Nephron progenitor cell (in vitro differentiated cells): ENCODE data around the gene ALDH1A2.

Experiments
- DNase-seq: peaks from one replicate; pipeline ENCODE4 v3.0.0; 2021
- H3K27ac Mint-ChIP-seq: 2 replicates; pipeline ENCODE4 v1.8.0; 2021; ENCODE audit warnings: mild to moderate bottlenecking, moderate library complexity, mixed read lengths
- H3K27me3 Mint-ChIP-seq: 2 replicates; pipeline ENCODE4 v1.8.0; 2021; ENCODE audit warnings: mild to moderate bottlenecking, low read depth, mixed read lengths; ENCODE audit not compliant: poor library complexity
- H3K36me3 Mint-ChIP-seq: 2 replicates; pipeline ENCODE4 v1.8.0; 2021; ENCODE audit warnings: low read depth, mixed read lengths
- H3K4me1 Mint-ChIP-seq: 2 replicates; pipeline ENCODE4 v1.8.0; 2021; ENCODE audit warnings: mixed read lengths
- H3K4me3 Mint-ChIP-seq: 2 replicates; pipeline ENCODE4 v1.8.0; 2021; ENCODE audit warnings: mild to moderate bottlenecking, moderate library complexity, mixed read lengths
- H3K9me3 Mint-ChIP-seq: 2 replicates; pipeline ENCODE4 v1.8.0; 2021; ENCODE audit warnings: mild to moderate bottlenecking, moderate library complexity, mixed read lengths
- TF ChIP-seq, protein P1 (sequence below): fragments of 200-600 bp; sonication (generic); IDR thresholded peaks from 2 replicates; pipeline ENCODE4 v1.5.0; 2021; ENCODE audit warnings: antibody characterized with exemption

The ALDH1A2 gene

DNA sequence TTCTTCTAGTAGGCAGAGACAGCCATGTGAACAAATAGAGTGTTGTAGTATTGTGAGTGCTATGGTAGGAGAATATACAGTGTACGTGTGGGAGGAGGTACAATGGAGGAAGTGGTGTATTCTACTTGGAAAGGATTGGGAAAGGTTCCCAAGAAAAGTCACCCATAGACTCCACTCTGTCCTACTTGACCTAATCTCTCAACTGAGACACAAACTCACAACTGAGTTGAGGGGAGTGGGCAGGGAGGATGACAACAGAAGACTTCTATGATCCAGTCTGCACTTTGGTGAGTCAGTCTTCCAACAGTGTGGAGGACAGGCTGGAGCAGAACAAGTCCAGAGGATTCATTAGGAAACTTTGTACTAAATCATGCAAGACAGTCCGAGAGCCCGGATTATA, 43.9 kb upstream of the ALDH1A2 start:
- DNase-seq, result no peak
- Mint-ChIP-seq H3K9me3 (peaks cover 4% of the 10 kb centered on the region), H3K27ac (no peak overlapping the region), H3K4me3 (no peak overlapping the region), H3K4me1 (peaks cover 3% of the 10 kb centered on the region), H3K36me3 (no peaks in the 10 kb centered on the region), H3K27me3 (no peaks in the 10 kb centered on the region)
- TF ChIP-seq, protein P1, sequence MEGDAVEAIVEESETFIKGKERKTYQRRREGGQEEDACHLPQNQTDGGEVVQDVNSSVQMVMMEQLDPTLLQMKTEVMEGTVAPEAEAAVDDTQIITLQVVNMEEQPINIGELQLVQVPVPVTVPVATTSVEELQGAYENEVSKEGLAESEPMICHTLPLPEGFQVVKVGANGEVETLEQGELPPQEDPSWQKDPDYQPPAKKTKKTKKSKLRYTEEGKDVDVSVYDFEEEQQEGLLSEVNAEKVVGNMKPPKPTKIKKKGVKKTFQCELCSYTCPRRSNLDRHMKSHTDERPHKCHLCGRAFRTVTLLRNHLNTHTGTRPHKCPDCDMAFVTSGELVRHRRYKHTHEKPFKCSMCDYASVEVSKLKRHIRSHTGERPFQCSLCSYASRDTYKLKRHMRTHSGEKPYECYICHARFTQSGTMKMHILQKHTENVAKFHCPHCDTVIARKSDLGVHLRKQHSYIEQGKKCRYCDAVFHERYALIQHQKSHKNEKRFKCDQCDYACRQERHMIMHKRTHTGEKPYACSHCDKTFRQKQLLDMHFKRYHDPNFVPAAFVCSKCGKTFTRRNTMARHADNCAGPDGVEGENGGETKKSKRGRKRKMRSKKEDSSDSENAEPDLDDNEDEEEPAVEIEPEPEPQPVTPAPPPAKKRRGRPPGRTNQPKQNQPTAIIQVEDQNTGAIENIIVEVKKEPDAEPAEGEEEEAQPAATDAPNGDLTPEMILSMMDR, result no peak

DNA sequence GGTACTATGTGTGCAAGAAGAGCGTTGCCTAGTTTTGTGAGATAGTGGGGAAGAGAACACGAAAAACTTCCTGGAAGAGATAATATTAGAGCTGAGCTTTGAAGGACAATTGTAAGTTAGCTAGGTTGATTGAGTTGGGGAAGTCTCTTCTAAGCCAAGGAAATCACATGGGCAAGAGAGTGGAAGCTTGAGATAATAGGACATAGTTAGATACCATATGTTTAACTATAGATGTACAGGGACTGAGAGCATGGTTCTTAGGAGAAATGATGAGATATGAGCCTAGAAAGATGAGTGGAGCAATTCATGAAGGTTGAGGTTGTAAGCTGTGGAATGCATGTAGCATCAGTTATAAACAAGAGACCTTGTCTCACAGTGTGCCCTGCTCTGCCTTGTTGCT, 42.6 kb upstream of the ALDH1A2 start:
- TF ChIP-seq, protein P1, result no peak
- Mint-ChIP-seq H3K36me3 (no peaks in the 10 kb centered on the region), H3K9me3 (peaks cover 2% of the 10 kb centered on the region), H3K4me3 (no peak overlapping the region), H3K27ac (no peak overlapping the region), H3K4me1 (peaks cover 2% of the 10 kb centered on the region), H3K27me3 (no peaks in the 10 kb centered on the region)
- no peak for DNase-seq

DNA sequence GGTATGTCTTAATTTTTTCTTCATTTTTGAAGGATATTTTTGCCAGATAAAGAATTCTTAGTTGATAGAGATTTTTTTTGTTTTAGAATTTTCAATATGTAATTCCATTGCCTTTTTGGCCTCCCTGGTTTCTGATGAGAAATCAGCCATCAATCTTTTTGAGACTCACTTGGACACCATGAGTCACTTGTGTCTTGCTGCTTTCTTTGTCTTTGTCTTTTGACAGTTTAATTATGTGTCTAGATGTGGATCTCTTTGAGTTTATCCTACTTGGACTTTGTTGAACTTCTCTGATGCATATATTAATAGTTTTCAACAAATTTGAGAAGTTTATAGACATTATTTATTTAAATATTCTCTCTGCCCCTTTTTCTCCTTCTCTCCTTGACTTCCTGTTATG, 38.0 kb upstream of the ALDH1A2 start:
- H3K27ac Mint-ChIP-seq, result no peak overlapping the region
- no peak overlapping the region for H3K4me3 Mint-ChIP-seq
- no peaks in the 10 kb centered on the region for H3K4me1 Mint-ChIP-seq
- no peaks in the 10 kb centered on the region for H3K36me3 Mint-ChIP-seq
- DNase-seq, result no peak
- H3K27me3 Mint-ChIP-seq, result no peaks in the 10 kb centered on the region
- peaks cover 2% of the 10 kb centered on the region for H3K9me3 Mint-ChIP-seq
- TF ChIP-seq, protein P1, result no peak

DNA sequence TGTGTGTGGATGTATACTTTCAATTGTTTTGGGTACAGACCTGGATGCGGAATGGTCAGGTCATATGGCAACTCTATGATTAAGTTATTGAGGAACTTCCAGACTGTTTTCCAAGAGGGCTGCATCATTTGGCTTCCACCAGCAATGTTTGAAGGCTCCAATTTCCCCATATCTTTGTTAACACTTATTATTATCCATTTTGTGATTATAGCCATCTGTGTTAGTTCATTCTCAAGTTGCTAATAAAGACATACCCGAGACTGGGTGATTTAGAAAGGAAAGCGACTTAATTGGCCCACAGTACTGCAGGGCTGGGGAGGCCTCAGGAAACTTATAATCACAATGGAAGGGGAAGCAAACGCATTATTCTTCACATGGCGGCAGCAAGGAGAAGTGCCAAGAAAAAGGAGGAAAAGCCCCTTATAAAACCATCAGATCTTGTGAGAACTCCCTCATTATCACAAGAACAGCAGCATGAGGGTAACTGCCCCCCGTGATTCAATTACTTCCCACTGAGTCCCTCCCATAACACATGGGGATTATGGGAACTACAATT, 31.1 kb upstream of the ALDH1A2 start:
- Mint-ChIP-seq H3K9me3 (peaks cover 4% of the 10 kb centered on the region), H3K4me1 (no peaks in the 10 kb centered on the region)
- DNase-seq, result no peak

DNA sequence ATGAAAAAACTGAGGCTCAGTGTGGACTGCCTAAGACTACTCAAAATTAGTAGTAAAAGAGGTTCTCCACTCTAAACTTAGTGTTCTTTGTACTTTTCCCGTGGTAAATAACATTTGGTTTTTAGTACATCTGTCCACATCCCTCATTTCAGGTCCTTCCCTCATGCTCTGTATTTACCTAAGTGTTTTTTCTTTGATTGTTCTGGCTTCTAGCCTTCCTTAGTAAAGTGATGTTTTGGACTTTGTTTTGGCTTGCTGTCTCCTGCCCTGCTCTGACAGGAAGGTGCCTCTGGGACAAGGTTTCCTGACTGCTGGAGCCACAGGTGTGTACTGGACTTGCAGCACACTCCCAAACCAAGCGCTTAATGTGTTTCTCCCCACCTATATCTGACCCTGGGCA, 29.9 kb upstream of the ALDH1A2 start:
- TF ChIP-seq, protein P1, result no peak
- no peak for DNase-seq
- no peak overlapping the region for H3K4me3 Mint-ChIP-seq
- H3K27ac Mint-ChIP-seq, result no peak overlapping the region
- H3K36me3 Mint-ChIP-seq, result no peaks in the 10 kb centered on the region
- no peaks in the 10 kb centered on the region for H3K4me1 Mint-ChIP-seq
- H3K9me3 Mint-ChIP-seq, result peaks cover 4% of the 10 kb centered on the region
- H3K27me3 Mint-ChIP-seq, result no peaks in the 10 kb centered on the region

More for the DNA sequence above, 31.1 kb upstream of the ALDH1A2 start:
- Mint-ChIP-seq H3K36me3 (no peaks in the 10 kb centered on the region), H3K27me3 (no peaks in the 10 kb centered on the region), H3K4me3 (no peak overlapping the region), H3K27ac (no peak overlapping the region)
- TF ChIP-seq, protein P1, result no peak

DNA sequence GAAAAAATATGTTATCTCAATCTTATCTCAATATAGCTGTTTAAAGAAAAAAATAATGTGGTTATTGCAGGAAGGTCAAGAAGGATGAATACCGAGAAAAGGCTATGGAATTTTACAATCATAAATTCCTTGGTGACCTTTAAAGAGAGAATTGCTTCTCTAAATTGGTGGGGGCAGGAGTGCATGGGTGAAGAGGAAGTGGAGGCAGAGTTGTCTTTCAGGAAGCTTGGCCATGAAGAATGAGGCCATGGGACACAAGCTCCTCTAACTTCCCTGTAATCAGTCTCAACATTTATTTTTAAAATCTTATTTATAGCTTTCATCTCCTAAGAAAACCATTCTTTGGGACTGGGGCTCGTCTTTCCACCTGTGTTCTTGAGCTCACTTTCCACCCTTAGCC, 22.4 kb upstream of the ALDH1A2 start:
- Mint-ChIP-seq H3K4me3 (no peak overlapping the region), H3K9me3 (peaks cover 4% of the 10 kb centered on the region), H3K27ac (no peak overlapping the region), H3K27me3 (no peaks in the 10 kb centered on the region), H3K36me3 (no peaks in the 10 kb centered on the region), H3K4me1 (no peaks in the 10 kb centered on the region)
- DNase-seq, result no peak
- TF ChIP-seq, protein P1, result no peak
